HepG2 (cell line): Measurements from ENCODE around the gene CCDC38. TPM values are rescaled to one million over a fixed set of nuclear protein-coding genes. Genes with fewer than 3 reads are reported as not detected.

Experiments used
- CBX1 ChIP-seq: IDR thresholded peaks from one replicate; pipeline ENCODE4 v1.6.1; 2016; ENCODE audit warnings: antibody characterized with exemption, low read depth
- EP300 ChIP-seq, 3 experiments: sonication (generic) in 1 of 3; formaldehyde crosslinking in 1 of 3; IDR thresholded peaks; 2 replicates each; pipeline versions ENCODE4 v1.5.1 to v1.6.1; 2011 to 2020; ENCODE audit warnings: low read depth in 2 of 3, low read length in 2 of 3, borderline replicate concordance in 1 of 3, improper control_type of control experiment in 1 of 3, mild to moderate bottlenecking in 1 of 3, missing genetic modification reagents in 1 of 3, moderate library complexity in 1 of 3
- FOSL2 ChIP-seq: sonication (generic); formaldehyde crosslinking; IDR thresholded peaks from 2 replicates; pipeline ENCODE4 v1.4.0; 2020; ENCODE audit warnings: missing genetic modification reagents
- GABPB1 ChIP-seq: IDR thresholded peaks from 2 replicates; pipeline ENCODE4 v1.6.1; 2016; ENCODE audit warnings: mild to moderate bottlenecking, missing genetic modification reagents, moderate library complexity, missing compliant biosample characterization
- GTF3A ChIP-seq: sonication (generic); formaldehyde crosslinking; conservative IDR thresholded peaks from 2 replicates; pipeline ENCODE4 v1.4.0; 2020; ENCODE audit warnings: mild to moderate bottlenecking, missing genetic modification reagents
- GZF1 ChIP-seq: sonication (generic); formaldehyde crosslinking; IDR thresholded peaks from 2 replicates; pipeline ENCODE4 v1.5.1; 2020; ENCODE audit warnings: mild to moderate bottlenecking, missing genetic modification reagents
- IKZF5 ChIP-seq: IDR thresholded peaks from 2 replicates; pipeline ENCODE4 v1.6.1; 2018; ENCODE audit warnings: missing genetic modification reagents, mild to moderate bottlenecking, missing compliant biosample characterization
- KAT8 ChIP-seq: IDR thresholded peaks from 2 replicates; pipeline ENCODE4 v1.6.1; 2016; ENCODE audit warnings: missing genetic modification reagents, missing compliant biosample characterization
- KDM5B ChIP-seq: sonication (generic); formaldehyde crosslinking; IDR thresholded peaks from 2 replicates; pipeline ENCODE4 v1.4.0; 2020; ENCODE audit warnings: missing genetic modification reagents, mild to moderate bottlenecking, borderline replicate concordance
- MIER2 ChIP-seq: IDR thresholded peaks from 2 replicates; pipeline ENCODE4 v1.6.1; 2016; ENCODE audit warnings: missing biosample characterization, missing genetic modification reagents
- MTF2 ChIP-seq: sonication (generic); formaldehyde crosslinking; IDR thresholded peaks from 2 replicates; pipeline ENCODE4 v1.5.0; 2020; ENCODE audit warnings: missing genetic modification reagents, borderline replicate concordance
- POLR2A ChIP-seq, 2 experiments: IDR thresholded peaks; 2 replicates each; pipeline ENCODE4 v1.6.1; 2011; ENCODE audit warnings: low read depth in 2 of 2, low read length in 2 of 2, mild to moderate bottlenecking in 1 of 2, moderate library complexity in 1 of 2; ENCODE audit not compliant: insufficient read depth in 1 of 2
- SMAD3 ChIP-seq: sonication (generic); formaldehyde crosslinking; IDR thresholded peaks from 2 replicates; pipeline ENCODE4 v1.4.0; 2020; ENCODE audit warnings: missing genetic modification reagents
- TARDBP ChIP-seq: sonication (generic); formaldehyde crosslinking; IDR thresholded peaks from 2 replicates; pipeline ENCODE4 v1.8.0; 2022; ENCODE audit warnings: mild to moderate bottlenecking, missing genetic modification reagents
- TSC22D2 ChIP-seq: sonication (generic); formaldehyde crosslinking; IDR thresholded peaks from 2 replicates; pipeline ENCODE4 v1.5.1; 2020; ENCODE audit warnings: missing genetic modification reagents, mild to moderate bottlenecking, borderline replicate concordance
- YY1 ChIP-seq: IDR thresholded peaks from 2 replicates; pipeline ENCODE4 v1.6.1; 2011; ENCODE audit warnings: low read length, low read depth, moderate library complexity, mild to moderate bottlenecking; ENCODE audit not compliant: insufficient read depth, insufficient replicate concordance
- ZFX ChIP-seq: sonication (generic); formaldehyde crosslinking; IDR thresholded peaks from 2 replicates; pipeline ENCODE4 v1.4.0; 2020; ENCODE audit warnings: mild to moderate bottlenecking, low read depth, missing genetic modification reagents, moderate library complexity
- ZNF124 ChIP-seq: sonication (generic); formaldehyde crosslinking; IDR thresholded peaks from 2 replicates; pipeline ENCODE4 v1.4.0; 2020; ENCODE audit warnings: missing genetic modification reagents
- ZNF20 ChIP-seq: sonication (generic); formaldehyde crosslinking; IDR thresholded peaks from 2 replicates; pipeline ENCODE4 v1.4.0; 2020; ENCODE audit warnings: mild to moderate bottlenecking, moderate library complexity, missing genetic modification reagents
- ZNF225 ChIP-seq: sonication (generic); formaldehyde crosslinking; IDR thresholded peaks from 2 replicates; pipeline ENCODE4 v1.4.0; 2020; ENCODE audit warnings: mild to moderate bottlenecking, missing genetic modification reagents
- ZNF331 ChIP-seq: sonication (generic); formaldehyde crosslinking; IDR thresholded peaks from 2 replicates; pipeline ENCODE4 v1.4.0; 2020; ENCODE audit warnings: missing genetic modification reagents
- ZNF350 ChIP-seq: sonication (generic); formaldehyde crosslinking; IDR thresholded peaks from 2 replicates; pipeline ENCODE4 v1.4.0; 2020; ENCODE audit warnings: mild to moderate bottlenecking, low read depth, missing genetic modification reagents, borderline replicate concordance
- ZNF597 ChIP-seq: sonication (generic); formaldehyde crosslinking; IDR thresholded peaks from 2 replicates; pipeline ENCODE4 v1.5.0; 2020; ENCODE audit warnings: missing genetic modification reagents
- ZNF850 ChIP-seq: sonication (generic); formaldehyde crosslinking; conservative IDR thresholded peaks from 2 replicates; pipeline ENCODE4 v1.9.0; 2021; ENCODE audit warnings: mild to moderate bottlenecking, missing genetic modification reagents
- ZSCAN20 ChIP-seq: sonication (generic); formaldehyde crosslinking; IDR thresholded peaks from 2 replicates; pipeline ENCODE4 v1.4.0; 2020; ENCODE audit warnings: missing genetic modification reagents, mild to moderate bottlenecking, borderline replicate concordance
- polyA plus RNA-seq, 8 experiments: library from polyadenylated mRNA; depleted of rRNA in 3 of 8; stranded (reverse) in 7 of 8; unstranded in 1 of 8; fragments of >200 nt; fragmentation: Illumina TruSeq in 4 of 8; extraction: Trizol in 4 of 8; gene quantifications; 2 replicates each; pipeline versions ENCODE4 v1.2.1 to v1.2.3, GENCODE V29; 2011 to 2016; ENCODE audit warnings: low read depth in 4 of 8, missing spikeins in 1 of 8, mixed read lengths in 1 of 8; ENCODE audit not compliant: insufficient read depth in 1 of 8
- total RNA-seq, 5 experiments: library from RNA; depleted of rRNA; stranded (reverse); fragments of >200 nt; fragmentation: Illumina TruSeq; extraction: Trizol; gene quantifications; 2 replicates each; pipeline ENCODE4 v1.2.3, GENCODE V29; 2016; ENCODE audit warnings: low read depth in 1 of 5
- TF ChIP-seq, protein P1 (sequence below): sonication (generic); formaldehyde crosslinking; IDR thresholded peaks from 2 replicates; pipeline ENCODE4 v1.8.1; 2023; ENCODE audit warnings: mild to moderate bottlenecking, missing genetic modification reagents

Gene CCDC38
- total and polyA plus RNA-seq, 2 of the 13 experiments (the other 11 are each of a cell fraction or from before 2014, with no cell fraction given) = 0.24 to 0.32 TPM

DNA sequence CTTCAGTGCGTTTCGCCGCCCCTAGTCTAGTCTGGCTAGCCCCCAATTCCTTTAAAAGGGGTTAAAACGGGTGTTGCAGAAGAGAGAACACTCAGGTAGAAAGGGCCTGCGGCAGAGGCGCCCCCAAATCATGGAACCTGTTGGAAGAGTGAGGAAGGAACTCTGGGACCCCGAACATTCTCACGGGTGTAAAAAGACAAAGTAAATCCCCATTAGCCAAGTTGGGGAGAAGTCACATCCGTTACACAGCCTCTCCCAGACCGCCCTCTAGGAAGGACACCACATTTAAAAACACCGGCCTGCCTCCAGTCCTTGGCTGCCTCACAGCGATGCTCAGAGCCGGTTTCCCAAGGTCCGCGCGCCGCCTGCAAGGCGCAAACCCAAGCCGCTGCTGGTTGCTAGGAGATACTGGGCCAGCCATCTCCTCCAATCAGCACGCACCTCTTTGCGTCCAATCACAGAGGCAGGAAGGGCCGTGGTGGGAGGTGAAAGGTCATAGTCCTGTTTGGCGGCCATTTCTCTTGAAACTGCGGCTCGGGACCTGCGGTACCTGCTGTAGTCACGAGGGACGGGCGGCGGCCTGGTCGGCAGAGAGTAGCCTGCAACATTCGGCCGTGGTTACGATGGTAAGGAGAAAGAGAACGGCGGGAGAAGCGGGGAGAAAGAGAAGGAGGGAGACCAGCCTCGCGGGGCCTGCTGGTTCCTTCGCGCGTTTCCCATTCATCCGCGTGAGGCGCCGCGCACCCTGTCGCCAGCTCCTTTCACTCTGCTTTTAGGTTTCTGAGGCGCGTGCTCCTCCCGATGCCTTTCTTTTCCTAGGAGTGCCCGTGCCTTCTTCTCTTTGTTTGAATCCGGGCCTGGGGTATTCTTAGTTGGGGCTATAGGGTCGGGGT, 83.7 kb downstream of the CCDC38 start, which contains the start of gene SNRPF (continued):
- TF ChIP-seq GTF3A (CRISPR knock-in tag) (peak; percentile 93), GZF1 (CRISPR knock-in tag) (0 out of 2 replicates have a peak, but pooled peaks have one; percentile 65), CBX1 (no peak), ZNF350 (peak; percentile 89; the same call in 1 of the 2 replicates), TSC22D2 (peak; percentile 85), TARDBP (CRISPR knock-in tag) (peak; percentile 90), KDM5B (CRISPR knock-in tag) (peak; percentile 83; the same call in 1 of the 2 replicates), FOSL2 (peak; percentile 52), ZNF597 (CRISPR knock-in tag) (no peak), KAT8 (CRISPR knock-in tag) (peak; percentile 96), SMAD3 (CRISPR knock-in tag) (0 out of 2 replicates have a peak, but pooled peaks have one; percentile 16), EP300 (IDR thresholded peaks at IDR 0.05; ENCODE audit: low read depth in 2 of 2, low read length in 2 of 2) (no peak), EP300 (CRISPR knock-in tag; IDR thresholded peaks at IDR 0.05; ENCODE audit: borderline replicate concordance) (no peak), ZNF331 (peak; percentile 70; the same call in 1 of the 2 replicates), MTF2 (CRISPR knock-in tag) (peak; percentile 26; the same call in 1 of the 2 replicates), ZFX (CRISPR knock-in tag) (peak; percentile 98), ZNF850 (no peak), GABPB1 (CRISPR knock-in tag) (peak; percentile 75), YY1 (peak; percentile 98), MIER2 (CRISPR knock-in tag) (0 out of 2 replicates have a peak, but pooled peaks have one; percentile 36), ZNF124 (peak; percentile 84; the same call in 1 of the 2 replicates), IKZF5 (CRISPR knock-in tag) (no peak; the same call in 1 of the 2 replicates), ZNF225 (CRISPR knock-in tag) (no peak), POLR2A (IDR thresholded peaks at IDR 0.05; ENCODE audit: insufficient read depth in 1 of 2, low read depth in 2 of 2, low read length in 2 of 2) (peak; percentile 76 to 83; a peak in 3 of 4 replicates), ZSCAN20 (CRISPR knock-in tag) (0 out of 2 replicates have a peak, but pooled peaks have one; percentile 42), ZNF20 (no peak)
- TF ChIP-seq, protein P1, sequence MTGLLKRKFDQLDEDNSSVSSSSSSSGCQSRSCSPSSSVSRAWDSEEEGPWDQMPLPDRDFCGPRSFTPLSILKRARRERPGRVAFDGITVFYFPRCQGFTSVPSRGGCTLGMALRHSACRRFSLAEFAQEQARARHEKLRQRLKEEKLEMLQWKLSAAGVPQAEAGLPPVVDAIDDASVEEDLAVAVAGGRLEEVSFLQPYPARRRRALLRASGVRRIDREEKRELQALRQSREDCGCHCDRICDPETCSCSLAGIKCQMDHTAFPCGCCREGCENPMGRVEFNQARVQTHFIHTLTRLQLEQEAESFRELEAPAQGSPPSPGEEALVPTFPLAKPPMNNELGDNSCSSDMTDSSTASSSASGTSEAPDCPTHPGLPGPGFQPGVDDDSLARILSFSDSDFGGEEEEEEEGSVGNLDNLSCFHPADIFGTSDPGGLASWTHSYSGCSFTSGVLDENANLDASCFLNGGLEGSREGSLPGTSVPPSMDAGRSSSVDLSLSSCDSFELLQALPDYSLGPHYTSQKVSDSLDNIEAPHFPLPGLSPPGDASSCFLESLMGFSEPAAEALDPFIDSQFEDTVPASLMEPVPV (CRISPR knock-in tag) = peak; percentile 68; the same call in 1 of the 2 replicates
